NB4 (cell line): Measurements from ENCODE around the gene PDGFC.

Experiments used
- DNase-seq: peaks from one replicate; pipeline ENCODE4 v3.0.0; 2010; ENCODE audit warnings: low read depth
- H3K4me3 ChIP-seq: one replicate; pipeline ENCODE4 v1.5.1; 2011; ENCODE audit warnings: mild to moderate bottlenecking, low read depth, low read length, moderate library complexity
- CTCF ChIP-seq: IDR thresholded peaks from one replicate; pipeline ENCODE4 v1.5.1; 2012; ENCODE audit warnings: low read depth, low read length
- MAX ChIP-seq: IDR thresholded peaks from 2 replicates; pipeline ENCODE4 v1.6.1; 2011; ENCODE audit warnings: low read depth, low read length
- MYC ChIP-seq: IDR thresholded peaks from 2 replicates; pipeline ENCODE4 v1.6.1; 2011; ENCODE audit warnings: low read depth, low read length
- POLR2A ChIP-seq: IDR thresholded peaks from 2 replicates; pipeline ENCODE4 v1.6.1; 2011; ENCODE audit warnings: mild to moderate bottlenecking; ENCODE audit not compliant: insufficient read length; ENCODE audit errors: extremely low read depth

Gene PDGFC

GRCh38 chr4:156957556-156957955 lies 14.0 kb downstream of the PDGFC start:
- TF ChIP-seq MAX (no peak), CTCF (no peak), MYC (no peak), POLR2A (no peak)
- DNase-seq: no peak
- no peak overlapping the region for H3K4me3 ChIP-seq

- DNase-seq: no peak
- H3K4me3 ChIP-seq: no peak overlapping the region
- TF ChIP-seq CTCF (no peak), POLR2A (no peak), MAX (no peak), MYC (no peak)
These were observed 14.7 kb downstream of the PDGFC start for GRCh38 chr4:156956826-156957368.

- no peak overlapping the region for H3K4me3 ChIP-seq
- TF ChIP-seq MAX: no peak
- no peak for TF ChIP-seq CTCF
- no peak for TF ChIP-seq POLR2A
- TF ChIP-seq MYC: no peak
- no peak for DNase-seq
These were observed 15.2 kb downstream of the PDGFC start for GRCh38 chr4:156956359-156956758.

- no peak overlapping the region for H3K4me3 ChIP-seq
- no peak for DNase-seq
- TF ChIP-seq MYC: no peak
- TF ChIP-seq CTCF: no peak
- TF ChIP-seq POLR2A: no peak
- TF ChIP-seq MAX: no peak
These were observed 17.0 kb downstream of the PDGFC start for GRCh38 chr4:156954587-156954986.

GRCh38 chr4:156953951-156954350 lies 17.6 kb downstream of the PDGFC start:
- no peak overlapping the region for H3K4me3 ChIP-seq

More at GRCh38 chr4:156953951-156954350, 17.6 kb downstream of the PDGFC start:
- DNase-seq: no peak
- TF ChIP-seq MYC (no peak), MAX (no peak), POLR2A (no peak), CTCF (no peak)
